ENCODE data around the gene KAZN. TPM values are rescaled to one million over a fixed set of nuclear protein-coding genes. Genes with fewer than 3 reads are reported as not detected.

Gene KAZN
- total RNA-seq, 1 experiment from 2014 or later: 15.6 TPM

DNA sequence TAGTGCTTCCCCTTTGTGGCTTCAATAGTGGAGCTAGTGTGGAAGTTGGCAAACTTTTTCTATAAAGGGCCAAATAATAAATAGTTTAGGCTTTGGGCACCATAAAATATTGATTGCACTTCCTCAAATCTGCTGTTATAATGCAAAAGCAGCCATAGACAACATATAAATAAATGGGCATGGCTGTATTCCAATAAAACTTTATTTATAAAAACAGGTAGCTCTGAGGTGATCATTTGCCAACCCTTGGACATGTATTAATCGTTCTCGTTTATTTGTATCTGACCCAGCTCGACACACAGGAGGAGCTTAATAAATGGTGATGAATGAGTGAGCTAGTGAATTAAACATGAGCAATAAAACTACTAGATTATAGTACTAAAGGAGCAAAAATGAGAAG lies 13.3 kb downstream of the KAZN start:
- H3K27ac ChIP-seq: no peak overlapping the region
- intact Hi-C loops (cut with micrococcal nuclease; ENCODE audit: unreplicated experiment): no loop called here
- no peaks in the 10 kb centered on the region for H3K9me2 ChIP-seq (ENCODE audit: insufficient read depth)
- no peaks in the 10 kb centered on the region for H3K79me2 ChIP-seq (ENCODE audit: low read depth)
- no peaks in the 10 kb centered on the region for H3K9me3 ChIP-seq (ENCODE audit: insufficient read depth, low read depth)
- no peaks in the 10 kb centered on the region for H3F3A ChIP-seq (ENCODE audit: insufficient read depth, low read depth)
- no peaks in the 10 kb centered on the region for H3K27me3 ChIP-seq (ENCODE audit: insufficient read depth, low read depth)
- no peaks in the 10 kb centered on the region for H3K4me1 ChIP-seq (replicated peaks; ENCODE audit: insufficient read depth)
- BruUV-seq (replicated peaks): no TSS peak
- TF ChIP-seq EZH2 (IDR thresholded peaks at IDR 0.05; ENCODE audit: low read depth): no peak
- TF ChIP-seq, protein P1, sequence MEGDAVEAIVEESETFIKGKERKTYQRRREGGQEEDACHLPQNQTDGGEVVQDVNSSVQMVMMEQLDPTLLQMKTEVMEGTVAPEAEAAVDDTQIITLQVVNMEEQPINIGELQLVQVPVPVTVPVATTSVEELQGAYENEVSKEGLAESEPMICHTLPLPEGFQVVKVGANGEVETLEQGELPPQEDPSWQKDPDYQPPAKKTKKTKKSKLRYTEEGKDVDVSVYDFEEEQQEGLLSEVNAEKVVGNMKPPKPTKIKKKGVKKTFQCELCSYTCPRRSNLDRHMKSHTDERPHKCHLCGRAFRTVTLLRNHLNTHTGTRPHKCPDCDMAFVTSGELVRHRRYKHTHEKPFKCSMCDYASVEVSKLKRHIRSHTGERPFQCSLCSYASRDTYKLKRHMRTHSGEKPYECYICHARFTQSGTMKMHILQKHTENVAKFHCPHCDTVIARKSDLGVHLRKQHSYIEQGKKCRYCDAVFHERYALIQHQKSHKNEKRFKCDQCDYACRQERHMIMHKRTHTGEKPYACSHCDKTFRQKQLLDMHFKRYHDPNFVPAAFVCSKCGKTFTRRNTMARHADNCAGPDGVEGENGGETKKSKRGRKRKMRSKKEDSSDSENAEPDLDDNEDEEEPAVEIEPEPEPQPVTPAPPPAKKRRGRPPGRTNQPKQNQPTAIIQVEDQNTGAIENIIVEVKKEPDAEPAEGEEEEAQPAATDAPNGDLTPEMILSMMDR (conservative IDR thresholded peaks at IDR 0.05): no peak
- no peaks in the 10 kb centered on the region for H3K36me3 ChIP-seq (ENCODE audit: low read depth)
- H2AFZ ChIP-seq: no peak overlapping the region
- no peaks in the 10 kb centered on the region for H4K20me1 ChIP-seq (ENCODE audit: insufficient read depth)
- DNase-seq: no peak
- CTCF ChIA-PET: interaction anchor here (0.6 kb wide), 1 partner anchor 584 kb away, joined by 3 read pairs; no protein-coding TSS in a partner anchor
- POLR2A ChIA-PET (ENCODE audit: unreplicated experiment): no interaction called here
- H3K4me3 ChIP-seq: no peak overlapping the region
- no peak overlapping the region for H3K4me2 ChIP-seq

DNA sequence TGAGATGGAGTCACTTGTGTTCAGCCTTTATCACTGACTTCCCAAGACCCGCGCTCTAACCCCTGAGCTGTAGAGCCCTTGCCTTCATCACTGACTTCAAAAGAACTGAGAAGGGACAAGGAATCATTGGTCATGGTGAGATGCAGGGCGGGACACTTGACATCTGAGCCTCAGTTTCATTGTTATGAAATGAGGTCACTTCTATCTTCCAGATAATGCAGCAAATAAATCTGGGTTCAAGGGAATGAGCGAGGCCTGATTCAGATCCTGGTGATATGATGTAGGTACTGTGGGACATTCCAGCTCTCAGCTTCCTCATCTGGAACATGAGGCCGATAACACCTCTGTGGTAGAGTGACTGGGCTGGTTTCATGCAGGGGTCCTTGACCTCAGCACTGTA lies 13.8 kb downstream of the KAZN start:
- no TSS peak for BruUV-seq (replicated peaks)
- ChIA-PET POLR2A (ENCODE audit: unreplicated experiment) (no interaction called here), CTCF (no interaction called here)
- Histone ChIP-seq H3K79me2 (ENCODE audit: low read depth) (no peaks in the 10 kb centered on the region), H4K20me1 (ENCODE audit: insufficient read depth) (no peaks in the 10 kb centered on the region), H3K4me1 (replicated peaks; ENCODE audit: insufficient read depth) (no peaks in the 10 kb centered on the region), H3K9me3 (ENCODE audit: insufficient read depth, low read depth) (no peaks in the 10 kb centered on the region), H3K36me3 (ENCODE audit: low read depth) (no peaks in the 10 kb centered on the region), H3K9me2 (ENCODE audit: insufficient read depth) (no peaks in the 10 kb centered on the region), H3K27ac (no peak overlapping the region), H3K27me3 (ENCODE audit: insufficient read depth, low read depth) (no peaks in the 10 kb centered on the region), H2AFZ (no peak overlapping the region), H3K4me2 (no peak overlapping the region), H3K4me3 (no peak overlapping the region), H3F3A (ENCODE audit: insufficient read depth, low read depth) (no peaks in the 10 kb centered on the region)
- TF ChIP-seq EZH2 (IDR thresholded peaks at IDR 0.05; ENCODE audit: low read depth): no peak
- TF ChIP-seq, protein P1 (conservative IDR thresholded peaks at IDR 0.05): no peak
- DNase-seq: no peak
- intact Hi-C loops (cut with micrococcal nuclease; ENCODE audit: unreplicated experiment): no loop called here

DNA sequence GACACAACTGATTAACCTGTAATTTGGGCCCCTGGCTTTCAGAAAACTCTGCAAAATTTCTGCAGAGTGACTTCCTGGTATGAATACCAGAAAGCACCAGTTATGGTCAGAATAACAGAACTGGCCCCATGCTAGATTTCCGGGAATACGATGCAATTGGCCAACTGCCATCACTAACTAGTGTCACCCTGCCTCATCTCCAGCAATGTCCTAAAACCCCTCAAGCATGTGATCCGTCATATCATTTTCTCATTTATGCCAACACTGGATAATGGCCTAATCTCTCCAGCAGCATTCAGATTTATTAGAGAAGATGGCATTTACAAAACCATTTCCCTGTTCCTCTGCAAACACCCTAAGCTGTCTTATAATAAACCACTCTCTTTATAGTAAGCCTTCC lies 15.4 kb downstream of the KAZN start:
- H4K20me1 ChIP-seq (ENCODE audit: insufficient read depth): no peaks in the 10 kb centered on the region
- no peak overlapping the region for H3K4me3 ChIP-seq
- H3K9me2 ChIP-seq (ENCODE audit: insufficient read depth): no peaks in the 10 kb centered on the region
- intact Hi-C loops (cut with micrococcal nuclease; ENCODE audit: unreplicated experiment): no loop called here
- ChIA-PET CTCF (no interaction called here), POLR2A (ENCODE audit: unreplicated experiment) (no interaction called here)
- H3K27me3 ChIP-seq (ENCODE audit: insufficient read depth, low read depth): no peaks in the 10 kb centered on the region
- H3K79me2 ChIP-seq (ENCODE audit: low read depth): no peaks in the 10 kb centered on the region
- no peak overlapping the region for H3K27ac ChIP-seq
- H3K4me1 ChIP-seq (replicated peaks; ENCODE audit: insufficient read depth): no peaks in the 10 kb centered on the region
- H2AFZ ChIP-seq: no peak overlapping the region
- no peak for TF ChIP-seq EZH2 (IDR thresholded peaks at IDR 0.05; ENCODE audit: low read depth)
- TF ChIP-seq, protein P1 (conservative IDR thresholded peaks at IDR 0.05): no peak
- no peaks in the 10 kb centered on the region for H3K9me3 ChIP-seq (ENCODE audit: insufficient read depth, low read depth)
- no peak overlapping the region for H3K4me2 ChIP-seq
- no peaks in the 10 kb centered on the region for H3F3A ChIP-seq (ENCODE audit: insufficient read depth, low read depth)
- no TSS peak for BruUV-seq (replicated peaks)
- H3K36me3 ChIP-seq (ENCODE audit: low read depth): no peaks in the 10 kb centered on the region
- no peak for DNase-seq
